LNCaP clone FGC (cell line): Measurements from ENCODE around the gene PDPR.
"Not testable (repeated sequence)": the region's sequence is repeated elsewhere in the genome, so short reads cannot be mapped to it uniquely, and the experiment has no call there.

Source experiments
- DNase-seq: peaks from one replicate; pipeline ENCODE4 v3.0.0-alpha.2; 2011; ENCODE audit warnings: low read depth
- H3K4me3 ChIP-seq: 2 replicates; pipeline ENCODE4 v1.5.1; 2011; ENCODE audit warnings: mild to moderate bottlenecking, low read depth, low read length, control low read depth
- TF ChIP-seq, protein P1 (sequence below): IDR thresholded peaks from 2 replicates; pipeline ENCODE4 v1.5.1; 2012; ENCODE audit warnings: mild to moderate bottlenecking; ENCODE audit not compliant: control insufficient read depth, insufficient read depth; ENCODE audit errors: extremely low read depth

The PDPR gene

DNA sequence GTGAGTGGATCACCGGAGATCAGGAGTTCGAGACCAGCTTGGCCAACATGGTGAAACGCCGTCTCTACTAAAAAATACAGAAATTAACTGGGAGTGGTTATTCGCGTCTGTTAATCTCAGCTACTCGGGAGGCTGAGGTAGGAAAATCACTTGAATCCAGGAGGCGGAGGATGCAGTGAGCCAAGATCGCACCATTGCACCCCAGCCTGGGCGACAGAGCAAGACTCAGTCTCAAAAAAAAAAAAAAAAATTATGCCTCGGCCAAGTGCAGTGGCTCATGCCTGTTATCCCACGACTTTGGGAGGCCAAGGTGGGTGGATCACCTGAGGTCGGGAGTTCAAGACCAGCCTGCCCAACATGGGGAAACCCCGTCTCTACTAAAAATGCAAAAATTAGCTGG is 9.7 kb downstream of the PDPR start:
- not testable (repeated sequence) for DNase-seq, H3K4me3 ChIP-seq

DNA sequence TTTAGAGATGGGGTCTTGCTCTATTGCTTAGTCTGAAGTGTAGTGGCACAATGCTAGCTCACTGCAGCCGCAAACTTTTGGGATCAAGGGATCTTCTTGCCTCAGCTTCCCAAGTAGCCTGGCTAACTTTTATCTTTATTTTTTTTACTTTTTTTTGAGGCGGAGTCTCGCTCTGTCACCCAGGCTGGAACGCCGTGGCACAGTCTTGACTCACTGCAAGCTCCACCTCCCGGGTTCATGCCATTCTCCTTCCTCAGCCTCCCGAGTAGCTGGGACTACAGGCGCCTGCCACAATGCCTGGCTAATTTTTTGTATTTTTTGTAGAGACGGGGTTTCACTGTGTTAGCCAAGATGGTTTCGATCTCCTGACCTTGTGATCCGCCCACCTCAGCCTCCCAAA is 12.1 kb downstream of the PDPR start:
- DNase-seq, H3K4me3 ChIP-seq: not testable (repeated sequence)

DNA sequence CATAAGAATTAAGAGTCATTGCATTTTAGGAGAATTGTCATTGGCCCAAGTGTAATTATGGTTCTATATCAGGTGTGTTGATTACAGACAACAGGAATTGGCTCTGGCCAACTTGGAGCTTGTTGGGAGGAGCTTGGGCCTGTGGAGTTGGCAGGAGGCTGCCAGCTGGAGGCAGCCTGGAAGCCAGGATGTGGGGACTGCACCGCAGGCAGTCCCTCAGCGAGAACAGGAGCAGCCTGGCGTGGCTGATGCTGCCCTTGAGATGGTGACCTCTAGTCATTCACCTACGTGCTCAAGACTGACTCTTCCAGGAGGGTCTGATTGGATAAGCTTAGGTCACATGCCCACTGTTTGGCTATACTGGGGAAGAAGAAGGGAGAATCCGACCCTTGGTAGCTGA is 13.6 kb downstream of the PDPR start:
- DNase-seq: not testable (repeated sequence)

DNA sequence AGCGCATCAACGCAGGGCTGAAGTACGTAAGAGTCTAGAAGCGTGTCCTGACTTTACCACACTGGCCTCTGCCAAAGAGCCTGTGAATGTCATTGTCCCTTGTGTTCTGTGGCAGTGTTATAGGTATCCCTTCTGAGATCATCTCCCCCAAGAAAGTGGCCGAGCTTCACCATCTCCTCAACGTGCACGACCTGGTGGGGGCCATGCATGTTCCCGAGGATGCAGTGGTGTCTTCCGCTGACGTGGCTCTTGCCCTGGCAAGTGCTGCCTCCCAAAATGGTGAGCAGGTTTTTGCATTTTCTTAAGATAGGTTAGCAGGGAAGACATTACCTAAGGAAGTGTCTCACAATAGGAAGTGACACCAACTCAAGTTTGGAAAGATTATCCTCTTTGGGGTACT is 14.7 kb downstream of the PDPR start:
- H3K4me3 ChIP-seq, DNase-seq: not testable (repeated sequence)

More for the DNA sequence above, 13.6 kb downstream of the PDPR start:
- H3K4me3 ChIP-seq: not testable (repeated sequence)

DNA sequence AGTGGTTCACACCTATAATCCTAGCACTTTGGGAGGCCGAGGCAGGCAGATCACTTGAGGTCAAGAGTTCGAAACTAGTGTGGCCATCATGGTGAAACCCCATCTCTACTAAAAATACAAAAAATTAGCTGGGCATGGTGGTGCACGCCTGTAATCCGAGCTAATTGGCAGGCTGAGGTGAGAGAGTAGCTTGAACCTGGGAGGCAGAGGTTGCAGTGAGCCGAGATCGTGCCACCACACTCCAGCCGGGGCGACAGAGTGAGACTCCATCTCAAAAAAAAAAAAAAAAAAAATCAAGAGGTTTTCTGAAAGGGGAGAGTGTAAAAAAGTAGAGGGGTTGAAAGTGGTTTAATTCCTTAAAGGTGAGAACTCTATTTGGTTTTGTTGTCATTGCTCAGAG is 21.7 kb downstream of the PDPR start:
- not testable (repeated sequence) for DNase-seq, H3K4me3 ChIP-seq

DNA sequence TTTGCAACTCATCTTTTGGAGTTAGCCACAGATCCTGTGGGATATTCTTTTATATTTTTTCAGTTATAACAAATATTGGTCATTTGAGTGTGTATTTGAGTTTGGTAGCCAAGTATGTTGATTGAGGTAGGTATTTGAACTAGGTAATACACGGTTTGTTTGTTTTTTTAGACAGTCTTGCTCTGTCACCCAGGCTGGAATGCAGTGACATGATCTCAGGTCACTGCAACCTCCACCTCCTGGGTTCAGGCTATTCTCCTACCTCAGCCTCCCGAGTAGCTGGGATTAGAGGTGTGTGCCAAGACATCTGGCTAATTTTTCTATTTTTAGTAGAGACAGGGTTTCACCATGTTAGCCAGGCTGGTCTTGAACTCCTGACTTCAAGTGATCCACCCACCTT is 22.5 kb downstream of the PDPR start:
- DNase-seq, H3K4me3 ChIP-seq: not testable (repeated sequence)

DNA sequence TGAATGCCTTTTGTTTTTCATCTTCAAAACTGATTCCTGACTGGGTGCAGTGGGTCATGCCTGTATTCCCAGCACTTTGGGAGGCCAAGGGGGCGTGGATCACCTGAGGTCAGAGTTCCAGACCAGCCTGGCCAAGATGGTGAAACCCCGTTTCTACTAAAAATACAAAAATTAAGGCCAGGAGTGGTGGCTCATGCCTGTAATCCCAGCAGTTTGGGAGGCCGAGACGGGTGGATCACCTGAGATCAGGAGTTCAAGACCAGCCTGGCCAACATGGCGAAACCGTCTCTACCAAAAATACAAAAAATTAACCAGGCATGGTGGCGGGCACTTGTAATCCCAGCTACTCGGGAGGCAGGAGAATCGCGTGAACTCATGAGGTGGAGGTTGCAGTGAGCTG is 28.6 kb downstream of the PDPR start:
- H3K4me3 ChIP-seq, DNase-seq: not testable (repeated sequence)

DNA sequence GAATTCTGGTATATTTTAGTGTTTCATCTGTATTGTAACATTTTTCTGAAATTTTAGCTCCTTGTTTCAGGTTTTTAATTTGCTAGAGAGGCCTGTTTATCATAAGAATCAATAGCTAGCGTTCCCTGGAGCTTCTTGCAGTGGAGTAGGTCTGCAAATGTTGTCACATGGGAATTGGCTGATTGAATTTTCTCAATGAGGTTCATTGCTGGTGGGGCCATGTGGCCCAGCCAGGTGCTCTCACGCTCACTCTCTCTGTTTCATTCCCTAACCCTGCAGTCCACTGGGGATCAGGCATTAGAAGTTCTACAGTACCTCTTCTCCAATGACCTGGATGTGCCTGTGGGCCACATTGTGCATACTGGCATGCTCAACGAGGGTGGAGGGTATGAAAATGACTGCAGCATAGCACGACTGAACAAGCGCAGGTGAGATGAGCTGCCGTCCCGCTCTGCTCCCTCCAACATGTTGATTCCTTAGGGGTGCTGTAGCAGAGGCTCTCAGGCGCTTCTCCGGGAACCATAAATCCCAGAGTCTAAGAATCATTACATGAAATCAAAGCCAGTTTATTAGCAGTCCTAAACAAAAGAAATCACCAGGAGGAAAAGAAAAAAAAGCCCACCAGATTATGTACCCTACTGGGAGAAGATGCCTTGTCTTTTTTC is 29.2 kb downstream of the PDPR start:
- not testable (repeated sequence) for H3K4me3 ChIP-seq, DNase-seq

DNA sequence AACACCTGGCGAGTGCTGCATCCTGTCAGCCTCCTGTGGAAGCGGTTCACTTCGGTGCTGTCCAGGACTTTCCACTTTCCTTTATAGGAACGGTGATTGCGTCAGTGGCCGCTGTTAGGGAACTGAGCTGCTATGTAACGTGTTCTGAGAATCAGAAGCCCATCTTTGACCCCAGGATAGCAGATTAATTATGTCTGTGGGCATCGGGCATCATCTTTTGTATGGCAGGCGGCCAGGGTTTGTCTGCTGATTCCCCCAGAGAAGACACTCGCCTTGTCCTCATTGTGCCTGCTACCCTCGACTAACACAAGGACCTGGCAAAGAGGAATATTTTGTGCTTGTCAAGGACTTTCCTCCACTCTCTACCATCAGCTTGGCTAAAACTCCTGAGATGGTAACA is 33.7 kb downstream of the PDPR start:
- DNase-seq, H3K4me3 ChIP-seq: not testable (repeated sequence)

DNA sequence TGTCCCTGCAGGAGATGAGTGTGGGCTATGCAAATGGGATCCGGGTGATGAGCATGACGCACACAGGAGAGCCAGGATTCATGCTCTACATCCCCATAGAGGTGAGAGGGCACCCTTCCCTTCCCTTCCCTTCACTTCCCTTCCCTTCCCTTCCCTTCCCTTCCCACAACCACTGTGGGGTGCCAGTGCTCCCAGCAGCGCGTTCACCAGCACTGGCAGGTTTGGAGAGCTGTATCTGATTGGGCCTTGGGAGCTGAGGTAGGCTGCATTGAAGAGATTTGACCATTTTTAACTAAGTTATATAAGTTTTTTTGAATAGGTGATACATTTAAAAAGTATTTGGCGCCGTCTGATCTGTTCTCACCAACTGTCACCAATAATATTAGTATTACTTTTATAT is 34.3 kb downstream of the PDPR start:
- H3K4me3 ChIP-seq, DNase-seq: not testable (repeated sequence)

DNA sequence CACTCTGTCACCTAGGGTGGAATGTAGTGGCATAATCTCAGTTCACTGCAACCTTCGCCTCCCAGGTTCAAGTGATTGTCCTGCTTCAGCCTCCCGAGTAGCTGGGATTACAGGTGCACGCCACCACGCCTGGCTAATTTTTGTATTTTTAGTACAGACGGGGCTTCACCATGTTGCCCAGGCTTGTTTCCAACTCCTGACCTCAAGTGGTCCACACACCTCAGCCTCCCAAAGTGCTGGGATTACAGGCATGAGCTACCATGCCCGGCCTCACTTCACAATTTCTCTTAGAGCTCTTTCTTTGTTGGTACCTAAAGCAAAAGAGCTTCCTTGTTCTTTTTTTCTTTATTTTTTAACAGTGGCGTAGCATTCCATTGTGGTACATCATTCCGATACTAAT is 35.2 kb downstream of the PDPR start:
- not testable (repeated sequence) for DNase-seq, H3K4me3 ChIP-seq

DNA sequence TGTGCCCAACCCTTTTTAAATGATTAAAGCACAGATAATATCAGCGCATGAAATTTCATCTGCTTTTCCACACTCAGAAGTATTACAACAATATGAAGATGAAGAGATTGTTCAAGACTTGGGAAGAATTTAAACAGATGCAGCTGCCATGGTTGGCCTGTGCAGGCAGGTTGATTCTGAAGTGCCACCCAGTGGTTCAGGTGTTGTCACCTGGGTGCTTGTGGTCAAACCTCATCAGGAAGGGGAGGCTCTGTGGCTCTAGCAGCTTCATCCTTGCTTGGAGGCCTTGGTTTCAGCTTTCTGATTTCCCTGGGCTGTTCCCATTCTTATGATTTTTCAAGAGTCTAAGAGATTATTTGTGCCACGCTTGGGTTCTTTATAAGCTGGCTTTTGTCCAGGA is 37.3 kb downstream of the PDPR start:
- H3K4me3 ChIP-seq: no peak overlapping the region
- no peak for DNase-seq
- TF ChIP-seq, protein P1, sequence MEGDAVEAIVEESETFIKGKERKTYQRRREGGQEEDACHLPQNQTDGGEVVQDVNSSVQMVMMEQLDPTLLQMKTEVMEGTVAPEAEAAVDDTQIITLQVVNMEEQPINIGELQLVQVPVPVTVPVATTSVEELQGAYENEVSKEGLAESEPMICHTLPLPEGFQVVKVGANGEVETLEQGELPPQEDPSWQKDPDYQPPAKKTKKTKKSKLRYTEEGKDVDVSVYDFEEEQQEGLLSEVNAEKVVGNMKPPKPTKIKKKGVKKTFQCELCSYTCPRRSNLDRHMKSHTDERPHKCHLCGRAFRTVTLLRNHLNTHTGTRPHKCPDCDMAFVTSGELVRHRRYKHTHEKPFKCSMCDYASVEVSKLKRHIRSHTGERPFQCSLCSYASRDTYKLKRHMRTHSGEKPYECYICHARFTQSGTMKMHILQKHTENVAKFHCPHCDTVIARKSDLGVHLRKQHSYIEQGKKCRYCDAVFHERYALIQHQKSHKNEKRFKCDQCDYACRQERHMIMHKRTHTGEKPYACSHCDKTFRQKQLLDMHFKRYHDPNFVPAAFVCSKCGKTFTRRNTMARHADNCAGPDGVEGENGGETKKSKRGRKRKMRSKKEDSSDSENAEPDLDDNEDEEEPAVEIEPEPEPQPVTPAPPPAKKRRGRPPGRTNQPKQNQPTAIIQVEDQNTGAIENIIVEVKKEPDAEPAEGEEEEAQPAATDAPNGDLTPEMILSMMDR: no peak

DNA sequence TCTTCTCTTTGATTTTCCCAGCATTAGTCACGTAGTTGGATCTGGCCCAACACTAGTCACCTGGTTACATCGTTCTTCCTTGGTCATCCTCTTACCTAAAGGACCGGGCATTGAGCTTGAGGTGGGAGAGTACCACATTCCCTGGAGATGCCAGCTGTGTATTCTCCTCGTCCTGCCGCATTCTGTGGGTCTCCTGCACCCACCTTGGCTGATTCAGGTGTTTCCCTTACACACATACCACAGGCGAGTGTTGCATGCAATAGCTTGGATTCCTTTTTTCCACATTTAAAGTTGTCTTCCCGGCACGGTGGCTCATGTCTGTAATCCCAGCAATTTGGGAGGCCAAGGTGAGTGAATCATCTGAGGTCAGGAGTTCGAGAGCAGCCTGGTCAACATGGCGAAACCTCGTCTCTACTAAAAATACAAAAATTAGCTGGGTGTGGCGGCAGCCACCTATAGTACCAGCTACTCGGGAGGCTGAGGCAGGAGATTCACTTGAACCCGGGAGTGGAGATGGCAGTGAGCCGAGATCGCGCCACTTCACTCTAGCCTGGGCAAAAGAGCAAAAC is 37.9 kb downstream of the PDPR start:
- no peak overlapping the region for H3K4me3 ChIP-seq
- DNase-seq: no peak
- TF ChIP-seq, protein P1: no peak
